Activated CD4-positive, alpha-beta T cell treated with anti-CD3 and anti-CD28 coated beads, Interleukin-2, amount 50 U/mL, for 4 hours (primary cell): ENCODE measurements around the gene ALDH2.
"Not testable (repeated sequence)": the region's sequence is repeated elsewhere in the genome, so short reads cannot be mapped to it uniquely, and the experiment has no call there.

ENCODE experiments used
- DNase-seq, 2 experiments: peaks; one replicate each; pipeline ENCODE4 v3.0.0-alpha.2; 2020

The ALDH2 gene

GRCh38 chr12:111766608-111767361 is at the start of gene ALDH2:
ALDH2 (plus strand) TSS chr12:111766933; CDS start chr12:111766983, 50 bp downstream.
- peak in 1 of 2 experiments; percentile 13 for DNase-seq

- not testable (repeated sequence) for DNase-seq
Observed at GRCh38 chr12:111719316-111719715, 47.4 kb upstream of the ALDH2 start.

- DNase-seq: no peak
Observed at GRCh38 chr12:111720457-111720856, 46.3 kb upstream of the ALDH2 start.

GRCh38 chr12:111723646-111724360 is 42.9 kb upstream of the ALDH2 start:
- DNase-seq: not testable (repeated sequence)

- DNase-seq: no peak
Observed at GRCh38 chr12:111728795-111729194, 37.9 kb upstream of the ALDH2 start.

- no peak for DNase-seq
Observed at GRCh38 chr12:111730420-111730819, 36.3 kb upstream of the ALDH2 start.

- no peak for DNase-seq
Observed at GRCh38 chr12:111732786-111733185, 33.9 kb upstream of the ALDH2 start.

- no peak for DNase-seq
Observed at GRCh38 chr12:111733340-111733915, 33.3 kb upstream of the ALDH2 start.

GRCh38 chr12:111739524-111739923 is 27.2 kb upstream of the ALDH2 start:
- not testable (repeated sequence) for DNase-seq

- no peak for DNase-seq
Observed at GRCh38 chr12:111741235-111741812, 25.4 kb upstream of the ALDH2 start.

GRCh38 chr12:111745211-111745610 is 21.5 kb upstream of the ALDH2 start:
- DNase-seq: no peak

- DNase-seq: no peak
Observed at GRCh38 chr12:111747333-111747732, 19.4 kb upstream of the ALDH2 start.

- no peak for DNase-seq
Observed at GRCh38 chr12:111748151-111748672, 18.5 kb upstream of the ALDH2 start.

- no peak for DNase-seq
Observed at GRCh38 chr12:111748867-111749266, 17.9 kb upstream of the ALDH2 start.

- DNase-seq: no peak
Observed at GRCh38 chr12:111749391-111749790, 17.3 kb upstream of the ALDH2 start.

- DNase-seq: no peak
Observed at GRCh38 chr12:111753144-111753881, 13.4 kb upstream of the ALDH2 start.

GRCh38 chr12:111754671-111755070 is 12.1 kb upstream of the ALDH2 start:
- no peak for DNase-seq

GRCh38 chr12:111756196-111756595 is 10.5 kb upstream of the ALDH2 start:
- no peak for DNase-seq

GRCh38 chr12:111756681-111757080 is 10.1 kb upstream of the ALDH2 start:
- DNase-seq: no peak

- DNase-seq: no peak
Observed at GRCh38 chr12:111757361-111758119, 9.2 kb upstream of the ALDH2 start.

GRCh38 chr12:111758120-111758561 is 8.6 kb upstream of the ALDH2 start:
- DNase-seq: no peak

- DNase-seq: no peak
Observed at GRCh38 chr12:111759271-111759670, 7.5 kb upstream of the ALDH2 start.
